Natural killer cell (primary cell): ENCODE results near the gene FUT8. TPM values are rescaled to one million over a fixed set of nuclear protein-coding genes. Genes with fewer than 3 reads are reported as not detected.

Experiments
- ATAC-seq, 3 donors: fragments of 150-1000 bp in 2 of 3; fragments of 200-7000 bp in 1 of 3; cut with Tn5 transposase; 1 replicate in 1 of 3; 2 replicates in 2 of 3; pipeline ENCODE4 v1.10.0; 2021; ENCODE audit warnings: mild to moderate bottlenecking in 2 of 3, moderate library complexity in 2 of 3
- DNase-seq, 2 donors: peaks; one replicate each; pipeline versions ENCODE4 v3.0.0 to v3.0.0-alpha.2; 2013 to 2021; ENCODE audit warnings: mixed read lengths in 1 of 2
- H3K27ac ChIP-seq: one replicate; pipeline ENCODE4 v1.5.1; 2013; ENCODE audit warnings: mild to moderate bottlenecking, low read length
- H3K27me3 ChIP-seq: one replicate; pipeline ENCODE4 v1.6.1; 2013; ENCODE audit warnings: low read length; ENCODE audit not compliant: control insufficient read depth, insufficient read depth
- H3K36me3 ChIP-seq: one replicate; pipeline ENCODE4 v1.6.1; 2013; ENCODE audit warnings: low read length; ENCODE audit not compliant: control insufficient read depth, insufficient read depth
- H3K4me1 ChIP-seq: one replicate; pipeline ENCODE4 v1.6.1; 2013; ENCODE audit warnings: low read length; ENCODE audit not compliant: control insufficient read depth, insufficient read depth
- H3K4me3 ChIP-seq: one replicate; pipeline ENCODE4 v1.5.1; 2013; ENCODE audit warnings: low read length
- H3K9me3 ChIP-seq: one replicate; pipeline ENCODE4 v1.6.1; 2013; ENCODE audit warnings: low read length; ENCODE audit not compliant: control insufficient read depth, insufficient read depth
- H3K27ac Mint-ChIP-seq, 2 donors: one replicate each; pipeline ENCODE4 v1.8.0; 2022; ENCODE audit warnings: mild to moderate bottlenecking in 2 of 2, mixed read lengths in 2 of 2, moderate library complexity in 1 of 2
- H3K27me3 Mint-ChIP-seq, 2 donors: one replicate each; pipeline ENCODE4 v1.8.0; 2022; ENCODE audit warnings: low read depth in 2 of 2, mixed read lengths in 2 of 2
- H3K36me3 Mint-ChIP-seq: one replicate; pipeline ENCODE4 v1.8.0; 2022; ENCODE audit warnings: mixed read lengths
- H3K4me1 Mint-ChIP-seq, 2 donors: one replicate each; pipeline ENCODE4 v1.8.0; 2022; ENCODE audit warnings: mixed read lengths in 2 of 2
- H3K4me3 Mint-ChIP-seq: one replicate; pipeline ENCODE4 v1.8.0; 2022; ENCODE audit warnings: mild to moderate bottlenecking, moderate library complexity, mixed read lengths
- H3K9me3 Mint-ChIP-seq, 2 donors: one replicate each; pipeline ENCODE4 v1.8.0; 2022; ENCODE audit warnings: mixed read lengths in 2 of 2
- WGBS: methylation state at CpG from one replicate; pipeline ENCODE4 v1.1.7; 2013; ENCODE audit warnings: missing lambda C conversion rate; ENCODE audit not compliant: insufficient coverage; 5-methylcytosine and 5-hydroxymethylcytosine counted together
- intact Hi-C: fragments of 100-400 bp; cut with micrococcal nuclease; formaldehyde crosslinking; loops from one replicate; pipeline ENCODE4 v1.14.2; 2022
- total RNA-seq, 4 donors: library from RNA; stranded (reverse); fragments of 120-200 nt in 1 of 4; gene quantifications; one replicate each; pipeline versions ENCODE4 v1.2.3 to v1.2.4, GENCODE V29; 2013 to 2022
- TF ChIP-seq, protein P1 (sequence below): fragments of 200-600 bp; IDR thresholded peaks from one replicate; pipeline ENCODE4 v1.8.0; 2022; ENCODE audit warnings: antibody characterized with exemption

The FUT8 gene
- total RNA-seq, 3 donors from 2014 or later (not counting 1 experiment from before 2014, with no cell fraction given), result 20.7 to 29.2 (median 21.2) TPM

DNA sequence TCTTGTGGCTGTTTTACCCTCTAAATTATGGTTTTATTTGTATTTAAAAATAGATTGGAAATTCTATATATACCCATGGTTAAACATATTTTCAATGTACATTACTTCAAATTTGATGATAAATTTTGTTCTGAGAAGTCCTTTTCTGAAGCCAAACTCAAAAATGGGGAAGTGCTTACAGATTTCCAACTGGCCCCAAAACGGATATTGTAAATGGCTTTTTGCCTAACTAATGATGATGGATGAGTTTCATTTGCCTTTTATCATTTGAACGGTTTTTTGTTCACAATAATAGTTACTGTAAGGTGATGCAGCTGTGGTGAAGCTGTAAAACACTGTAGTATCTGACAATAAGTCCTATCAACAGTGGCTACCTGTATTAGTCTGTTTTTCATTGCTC is 136.9 kb downstream of the FUT8 start:
- 33% methylated on average over 2 of the region's 2 CpGs for WGBS
- H3K4me3 Mint-ChIP-seq, result no peak overlapping the region
- no peaks in the 10 kb centered on the region for H3K36me3 Mint-ChIP-seq
- H3K27me3 Mint-ChIP-seq, result no peaks in the 10 kb centered on the region
- no peak for DNase-seq
- no peak for ATAC-seq
- H3K4me1 Mint-ChIP-seq, result no peaks in the 10 kb centered on the region
- H3K27me3 ChIP-seq, result no peaks in the 10 kb centered on the region
- no peaks in the 10 kb centered on the region for H3K9me3 ChIP-seq
- no peaks in the 10 kb centered on the region for H3K36me3 ChIP-seq
- TF ChIP-seq, protein P1, sequence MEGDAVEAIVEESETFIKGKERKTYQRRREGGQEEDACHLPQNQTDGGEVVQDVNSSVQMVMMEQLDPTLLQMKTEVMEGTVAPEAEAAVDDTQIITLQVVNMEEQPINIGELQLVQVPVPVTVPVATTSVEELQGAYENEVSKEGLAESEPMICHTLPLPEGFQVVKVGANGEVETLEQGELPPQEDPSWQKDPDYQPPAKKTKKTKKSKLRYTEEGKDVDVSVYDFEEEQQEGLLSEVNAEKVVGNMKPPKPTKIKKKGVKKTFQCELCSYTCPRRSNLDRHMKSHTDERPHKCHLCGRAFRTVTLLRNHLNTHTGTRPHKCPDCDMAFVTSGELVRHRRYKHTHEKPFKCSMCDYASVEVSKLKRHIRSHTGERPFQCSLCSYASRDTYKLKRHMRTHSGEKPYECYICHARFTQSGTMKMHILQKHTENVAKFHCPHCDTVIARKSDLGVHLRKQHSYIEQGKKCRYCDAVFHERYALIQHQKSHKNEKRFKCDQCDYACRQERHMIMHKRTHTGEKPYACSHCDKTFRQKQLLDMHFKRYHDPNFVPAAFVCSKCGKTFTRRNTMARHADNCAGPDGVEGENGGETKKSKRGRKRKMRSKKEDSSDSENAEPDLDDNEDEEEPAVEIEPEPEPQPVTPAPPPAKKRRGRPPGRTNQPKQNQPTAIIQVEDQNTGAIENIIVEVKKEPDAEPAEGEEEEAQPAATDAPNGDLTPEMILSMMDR, result no peak
- intact Hi-C loops, result no loop called here
- no peaks in the 10 kb centered on the region for H3K9me3 Mint-ChIP-seq
- H3K4me1 ChIP-seq, result no peaks in the 10 kb centered on the region
- H3K4me3 ChIP-seq, result no peak overlapping the region
- H3K27ac ChIP-seq, result no peak overlapping the region
- H3K27ac Mint-ChIP-seq, result no peak overlapping the region

DNA sequence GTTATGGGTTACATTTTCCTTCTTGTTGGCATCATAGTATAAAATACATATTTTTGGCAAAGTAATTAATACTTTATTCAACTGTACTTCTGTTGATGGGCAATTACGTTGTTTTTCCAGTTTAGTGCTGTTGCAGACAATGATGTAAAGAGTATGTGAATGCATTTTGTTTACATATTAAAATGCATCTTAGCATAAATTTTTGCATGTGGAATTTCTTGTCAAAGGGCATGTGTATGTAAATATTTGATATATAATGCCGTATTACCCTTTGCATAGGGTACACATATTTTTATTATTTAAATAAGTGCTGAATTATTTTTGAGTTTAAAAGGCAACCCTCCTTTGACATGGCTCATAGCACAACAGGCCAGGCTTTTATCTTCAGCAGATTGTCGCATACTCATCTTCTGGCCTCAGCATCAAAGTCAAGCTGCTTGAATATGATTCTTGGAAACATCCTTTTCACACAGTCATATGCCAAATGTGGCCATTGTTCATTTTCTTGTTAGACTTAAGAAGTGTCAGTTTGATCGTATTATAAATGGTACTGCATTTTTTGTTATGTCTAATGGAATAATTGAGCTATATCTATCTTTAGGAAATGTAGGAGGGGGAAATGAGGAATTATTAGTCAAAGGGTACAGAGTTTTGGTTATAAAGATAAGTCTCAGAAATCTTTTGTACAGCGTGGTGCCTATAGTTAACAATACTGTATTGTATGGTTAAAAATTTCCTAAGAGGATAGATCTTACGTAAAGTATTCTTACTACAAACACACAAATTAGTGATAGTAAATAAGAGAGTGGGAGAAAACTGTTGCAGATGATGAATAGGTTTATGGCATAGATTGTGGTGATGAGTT is 138.5 kb downstream of the FUT8 start:
- Histone ChIP-seq H3K27me3 (no peaks in the 10 kb centered on the region), H3K4me1 (no peaks in the 10 kb centered on the region), H3K27ac (no peak overlapping the region), H3K9me3 (no peaks in the 10 kb centered on the region), H3K36me3 (no peaks in the 10 kb centered on the region), H3K4me3 (no peak overlapping the region)
- H3K27me3 Mint-ChIP-seq, result no peaks in the 10 kb centered on the region
- 92% methylated on average over 3 of the region's 6 CpGs for WGBS
- ATAC-seq (no peak), DNase-seq (no peak)
- no peak overlapping the region for H3K27ac Mint-ChIP-seq
- TF ChIP-seq, protein P1, result no peak
- no peaks in the 10 kb centered on the region for H3K4me1 Mint-ChIP-seq
- no peak overlapping the region for H3K4me3 Mint-ChIP-seq
- H3K9me3 Mint-ChIP-seq, result no peaks in the 10 kb centered on the region
- no peaks in the 10 kb centered on the region for H3K36me3 Mint-ChIP-seq
- intact Hi-C loops, result no loop called here

DNA sequence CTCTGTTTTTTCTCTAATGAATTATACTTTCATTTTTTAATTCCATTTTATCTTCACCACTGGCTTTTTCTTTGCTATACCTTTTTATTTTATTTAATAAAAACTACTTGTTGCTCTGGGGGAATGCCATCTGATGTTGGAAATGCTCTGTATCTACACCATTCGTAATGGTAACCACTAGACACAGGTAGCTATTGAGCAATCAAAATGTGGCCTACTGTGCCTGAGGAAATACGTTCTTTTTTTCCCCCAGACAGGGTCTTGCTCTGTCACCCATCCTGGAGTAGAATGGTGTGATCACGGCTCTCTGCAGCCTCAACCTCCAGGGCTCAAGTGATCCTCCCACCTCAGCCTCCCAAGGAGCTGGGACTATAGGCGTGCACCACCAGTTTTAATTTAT is 140.2 kb downstream of the FUT8 start:
- Histone ChIP-seq H3K9me3 (no peaks in the 10 kb centered on the region), H3K4me1 (no peaks in the 10 kb centered on the region), H3K27ac (no peak overlapping the region), H3K4me3 (no peak overlapping the region), H3K36me3 (no peaks in the 10 kb centered on the region), H3K27me3 (no peaks in the 10 kb centered on the region)
- intact Hi-C loops, result no loop called here
- TF ChIP-seq, protein P1, result no peak
- no peak overlapping the region for H3K27ac Mint-ChIP-seq
- no peaks in the 10 kb centered on the region for H3K27me3 Mint-ChIP-seq
- H3K9me3 Mint-ChIP-seq, result no peaks in the 10 kb centered on the region
- DNase-seq (no peak), ATAC-seq (no peak)
- H3K4me3 Mint-ChIP-seq, result no peak overlapping the region
- H3K4me1 Mint-ChIP-seq, result no peaks in the 10 kb centered on the region
- WGBS, result 89% methylated on average over 3 of the region's 4 CpGs
- no peaks in the 10 kb centered on the region for H3K36me3 Mint-ChIP-seq

DNA sequence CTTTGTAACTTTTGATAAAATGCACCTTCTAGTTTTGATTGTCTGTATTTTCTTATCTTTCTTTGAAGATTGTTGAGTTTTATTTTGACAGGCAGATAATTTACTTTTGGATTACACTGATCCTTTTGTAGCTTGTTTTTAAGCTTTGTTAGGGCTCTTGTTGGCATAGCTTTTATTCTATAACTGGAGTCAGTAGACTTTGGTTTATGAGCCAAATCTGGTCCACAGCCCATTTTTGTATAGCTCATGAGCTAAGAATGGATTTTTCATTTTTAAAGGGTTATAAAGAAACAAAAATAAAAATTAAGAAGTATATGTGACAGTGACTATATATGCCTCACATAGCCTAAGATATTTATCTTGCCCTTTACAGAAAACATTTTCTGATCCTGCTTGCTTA is 142.3 kb downstream of the FUT8 start:
- H3K4me1 Mint-ChIP-seq, result no peaks in the 10 kb centered on the region
- intact Hi-C loops, result no loop called here
- H3K9me3 Mint-ChIP-seq, result no peaks in the 10 kb centered on the region
- no peaks in the 10 kb centered on the region for H3K9me3 ChIP-seq
- ATAC-seq, result no peak
- H3K4me3 Mint-ChIP-seq, result no peak overlapping the region
- H3K4me1 ChIP-seq, result no peaks in the 10 kb centered on the region
- H3K27me3 ChIP-seq, result no peaks in the 10 kb centered on the region
- no peak for DNase-seq
- no peak overlapping the region for H3K27ac ChIP-seq
- no peak overlapping the region for H3K4me3 ChIP-seq
- TF ChIP-seq, protein P1, result no peak
- no peaks in the 10 kb centered on the region for H3K27me3 Mint-ChIP-seq
- no peak overlapping the region for H3K27ac Mint-ChIP-seq
- H3K36me3 ChIP-seq, result no peaks in the 10 kb centered on the region
- H3K36me3 Mint-ChIP-seq, result no peaks in the 10 kb centered on the region
